A172 (cell line): ENCODE data around the gene MRC2. TPM values are rescaled to one million over a fixed set of nuclear protein-coding genes. Genes with fewer than 3 reads are reported as not detected.
"Not testable (repeated sequence)": the region's sequence is repeated elsewhere in the genome, so short reads cannot be mapped to it uniquely, and the experiment has no call there.

Experiments
- DNase-seq: peaks from one replicate; pipeline ENCODE4 v3.0.0-alpha.2; 2015; ENCODE audit warnings: low spot score
- total RNA-seq: library from RNA; depleted of rRNA; stranded (reverse); fragments of >200 nt; shearing (Covaris generic); gene quantifications from 2 replicates; pipeline ENCODE4 v1.2.3, GENCODE V29; 2014

MRC2 gene
- total RNA-seq, 1 experiment from 2014 or later: 123 TPM

GRCh38 chr17:62676952-62677596, 49.6 kb downstream of the MRC2 start:
- no peak for DNase-seq

- no peak for DNase-seq
These were observed 50.9 kb downstream of the MRC2 start for GRCh38 chr17:62678214-62678919.

GRCh38 chr17:62679866-62680377, 52.5 kb downstream of the MRC2 start:
- DNase-seq: no peak

GRCh38 chr17:62680541-62681052, 53.1 kb downstream of the MRC2 start:
- DNase-seq: no peak

- no peak for DNase-seq
These were observed 53.8 kb downstream of the MRC2 start for GRCh38 chr17:62681061-62681938.

- no peak for DNase-seq
These were observed 54.5 kb downstream of the MRC2 start for GRCh38 chr17:62681939-62682381.

GRCh38 chr17:62684179-62684578, 56.7 kb downstream of the MRC2 start:
- DNase-seq: no peak

GRCh38 chr17:62687997-62688396, 60.5 kb downstream of the MRC2 start:
- no peak for DNase-seq

GRCh38 chr17:62688398-62689160, 61.1 kb downstream of the MRC2 start:
- DNase-seq: no peak

- DNase-seq: no peak
These were observed 62.1 kb downstream of the MRC2 start for GRCh38 chr17:62689441-62690167.

- DNase-seq: no peak
These were observed 62.9 kb downstream of the MRC2 start for GRCh38 chr17:62690168-62690897.

GRCh38 chr17:62691589-62691915, 64.1 kb downstream of the MRC2 start:
- DNase-seq: not testable (repeated sequence)

- DNase-seq: no peak
These were observed 64.7 kb downstream of the MRC2 start for GRCh38 chr17:62692159-62692651.

GRCh38 chr17:62692721-62693431, 65.4 kb downstream of the MRC2 start:
- no peak for DNase-seq

GRCh38 chr17:62693616-62694409, 66.3 kb downstream of the MRC2 start:
- DNase-seq: no peak

- DNase-seq: not testable (repeated sequence)
These were observed 67.7 kb downstream of the MRC2 start for GRCh38 chr17:62695093-62695738.

GRCh38 chr17:62696256-62696655, 68.8 kb downstream of the MRC2 start:
- DNase-seq: no peak
